IPS DF 19.7 (cell line): Measurements from ENCODE around the gene DAGLA.

Experiments
- DNase-seq: peaks from one replicate; pipeline ENCODE4 v3.0.0-alpha.2; 2013; ENCODE audit warnings: low read depth, low spot score

Gene DAGLA

DNA sequence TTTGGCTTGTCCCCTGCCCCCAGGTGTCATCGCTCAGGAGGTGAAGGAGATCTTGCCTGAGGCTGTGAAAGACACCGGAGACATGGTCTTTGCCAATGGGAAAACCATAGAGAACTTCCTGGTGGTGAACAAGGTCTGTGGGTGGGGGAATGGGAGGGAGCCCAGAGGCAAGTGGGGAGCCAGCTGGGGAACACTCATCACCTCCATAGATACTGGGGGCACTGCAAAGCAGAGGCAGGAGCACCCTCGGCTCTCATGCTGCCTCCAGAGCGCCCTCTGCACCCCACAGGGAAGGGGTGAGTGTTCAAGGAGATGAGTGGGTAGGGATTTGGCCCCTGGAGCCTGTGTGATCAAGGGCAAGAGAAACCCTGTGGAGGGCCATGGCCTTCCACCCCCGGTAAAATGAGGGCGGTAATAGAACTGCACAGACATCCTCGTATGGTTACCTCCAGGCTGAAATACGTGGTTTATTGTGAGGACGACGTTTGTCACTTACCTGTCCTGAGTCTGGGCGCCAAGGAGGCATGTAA, 98.2 kb downstream of the DAGLA start:
- no peak for DNase-seq

DNA sequence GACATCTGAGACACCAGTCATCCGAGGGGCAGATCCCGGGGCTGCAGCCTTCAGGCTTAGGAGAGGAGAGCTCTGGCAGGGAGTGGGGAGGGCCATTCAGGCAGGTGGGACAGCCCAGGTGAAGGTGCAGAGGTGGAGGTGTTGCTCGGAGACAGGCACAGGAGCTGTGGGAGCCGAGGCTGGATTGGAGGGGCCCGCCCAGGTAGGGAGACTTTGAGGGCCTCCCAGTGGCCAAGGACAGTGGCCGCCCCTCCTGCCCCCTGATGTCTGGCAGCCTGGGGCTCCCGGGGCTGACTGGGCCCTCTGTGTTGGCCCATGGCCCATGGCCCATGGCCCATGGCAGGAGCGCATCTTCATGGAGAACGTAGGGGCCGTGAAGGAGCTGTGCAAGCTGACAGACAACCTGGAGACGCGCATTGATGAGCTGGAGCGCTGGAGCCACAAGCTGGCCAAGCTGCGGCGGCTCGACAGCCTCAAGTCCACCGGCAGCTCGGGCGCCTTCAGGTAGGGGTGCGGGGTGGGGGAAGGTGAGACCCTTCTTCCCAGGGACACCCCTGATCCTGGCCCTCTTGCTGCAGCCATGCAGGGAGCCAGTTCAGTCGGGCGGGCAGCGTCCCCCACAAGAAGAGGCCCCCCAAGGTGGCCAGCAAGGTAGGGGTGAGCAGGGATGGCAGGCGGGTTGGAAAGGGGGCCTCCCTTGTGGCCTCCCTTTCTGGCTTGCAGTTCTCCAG, 98.9 kb downstream of the DAGLA start:
- no peak for DNase-seq

- DNase-seq = no peak
Measured at GRCh38 chr11:61779666-61780525, 99.7 kb downstream of the DAGLA start.

GRCh38 chr11:61780581-61781162, 100.5 kb downstream of the DAGLA start:
- no peak for DNase-seq

- no peak for DNase-seq
Measured at GRCh38 chr11:61781585-61781984, 101.4 kb downstream of the DAGLA start.

DNA sequence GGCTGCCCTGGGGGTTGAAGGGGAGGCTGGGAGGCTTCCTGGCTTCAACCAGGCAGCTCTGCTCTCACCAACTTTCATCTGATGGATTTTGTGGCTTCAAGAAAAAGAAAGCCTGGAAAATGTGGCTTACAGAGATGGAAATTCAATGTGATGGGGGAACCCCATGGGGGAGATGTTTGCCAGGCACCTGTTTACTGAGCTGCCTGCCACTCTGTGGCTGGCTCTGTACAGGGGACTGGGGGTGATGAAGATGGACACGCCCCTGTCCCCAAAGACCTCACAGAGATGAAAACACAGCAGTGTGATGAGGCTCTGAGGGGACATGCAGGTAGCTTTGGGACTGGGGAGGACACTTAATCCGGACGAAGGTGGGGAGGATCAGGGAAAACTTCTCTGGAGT, 102.1 kb downstream of the DAGLA start:
- DNase-seq = no peak

DNA sequence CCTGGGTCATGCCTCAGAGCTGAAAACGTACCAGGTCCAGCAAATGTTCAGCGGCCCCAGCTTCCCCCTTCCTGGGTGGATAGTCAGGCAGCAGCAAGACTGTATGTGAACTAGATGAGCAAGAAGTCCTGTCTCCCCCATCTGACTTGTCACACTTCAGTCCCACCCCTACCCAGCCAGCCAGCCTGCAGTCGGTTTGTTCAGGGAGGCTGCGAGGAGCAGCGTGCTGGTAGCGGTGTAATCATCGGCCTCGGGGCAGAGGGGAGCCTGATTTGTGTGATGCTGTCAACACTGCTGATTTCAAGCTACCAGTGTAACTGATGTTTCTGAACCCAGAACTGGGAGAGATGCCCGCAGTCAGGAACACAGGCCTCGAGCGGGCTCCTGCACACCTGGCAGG, 102.7 kb downstream of the DAGLA start:
- DNase-seq = no peak

DNA sequence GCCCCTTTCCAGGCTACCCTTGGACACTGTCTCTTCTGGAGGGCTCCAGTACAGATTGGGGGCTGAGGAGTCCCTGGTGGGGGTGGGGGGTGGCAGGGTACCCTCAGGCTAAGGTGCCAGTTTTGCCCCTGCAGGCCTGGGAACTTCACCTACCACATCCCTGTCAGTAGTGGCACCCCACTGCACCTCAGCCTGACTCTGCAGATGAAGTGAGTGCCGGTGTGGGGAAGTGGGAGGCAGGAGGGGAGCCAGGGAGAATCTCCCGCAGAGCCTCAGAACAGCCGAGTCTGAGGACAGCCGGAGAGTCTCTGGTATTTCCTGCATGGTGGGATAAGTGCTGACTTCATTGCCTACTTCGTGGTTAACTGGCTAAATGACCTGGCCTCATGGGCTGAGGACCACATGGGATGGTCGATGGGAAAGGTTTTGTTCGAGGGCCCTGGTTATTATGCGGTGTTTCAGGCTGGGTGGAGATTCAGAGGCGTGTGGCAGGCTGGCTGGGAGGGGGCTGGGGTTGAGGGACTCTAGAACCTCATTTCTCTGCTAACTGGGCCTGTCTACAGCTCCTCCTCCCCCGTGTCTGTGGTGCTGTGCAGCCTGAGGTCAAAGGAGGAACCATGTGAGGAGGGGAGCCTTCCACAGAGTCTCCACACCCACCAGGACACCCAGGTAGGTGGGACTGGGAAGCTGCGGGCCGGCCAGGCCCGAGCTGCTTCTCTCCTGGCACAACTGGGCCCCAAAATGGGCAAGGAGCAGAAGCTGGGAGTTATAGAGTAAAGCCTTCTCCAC, 103.7 kb downstream of the DAGLA start:
- DNase-seq = no peak

GRCh38 chr11:61784506-61784805, 104.3 kb downstream of the DAGLA start:
- DNase-seq = no peak

- no peak for DNase-seq
Measured at GRCh38 chr11:61785837-61786402, 105.7 kb downstream of the DAGLA start.

DNA sequence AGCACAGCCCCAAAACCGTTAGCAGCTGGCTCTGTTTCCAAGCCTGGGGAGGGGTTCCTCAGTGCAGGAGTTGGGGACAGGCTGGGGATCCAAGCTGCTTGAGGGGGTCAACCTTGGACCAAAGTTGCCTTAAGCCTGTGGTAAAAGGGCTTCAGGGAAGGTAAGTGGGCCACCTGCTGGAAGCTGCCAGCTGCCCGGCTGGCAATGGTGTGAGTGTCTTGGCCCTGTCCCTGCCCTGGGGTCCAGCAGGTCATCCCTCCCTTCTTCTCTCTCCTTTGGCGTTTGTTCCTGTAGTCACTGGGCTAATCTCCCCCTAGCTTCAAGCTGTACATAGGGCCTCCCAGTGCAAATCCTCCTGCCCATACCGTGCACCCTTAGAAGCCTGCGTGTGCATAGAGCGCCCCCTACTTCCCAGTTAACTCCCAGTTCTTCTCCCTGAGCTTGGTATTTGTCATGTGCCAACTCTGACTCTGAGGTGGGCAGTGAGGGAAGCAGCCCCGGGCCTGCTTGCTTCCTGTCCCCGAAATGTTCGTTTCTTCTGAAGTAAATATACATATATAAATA, 107.8 kb downstream of the DAGLA start:
- DNase-seq = no peak

- DNase-seq = no peak
Measured at GRCh38 chr11:61791737-61792309, 111.6 kb downstream of the DAGLA start.

- no peak for DNase-seq
Measured at GRCh38 chr11:61792310-61793082, 112.3 kb downstream of the DAGLA start, which contains the start of the genes FEN1 and TMEM258. Gene FEN1 (plus strand): TSS chr11:61792911. CDS start chr11:61795362, 2,451 bp downstream. Gene TMEM258 (minus strand): TSS chr11:61792599. CDS start chr11:61792558, 41 bp downstream.

DNA sequence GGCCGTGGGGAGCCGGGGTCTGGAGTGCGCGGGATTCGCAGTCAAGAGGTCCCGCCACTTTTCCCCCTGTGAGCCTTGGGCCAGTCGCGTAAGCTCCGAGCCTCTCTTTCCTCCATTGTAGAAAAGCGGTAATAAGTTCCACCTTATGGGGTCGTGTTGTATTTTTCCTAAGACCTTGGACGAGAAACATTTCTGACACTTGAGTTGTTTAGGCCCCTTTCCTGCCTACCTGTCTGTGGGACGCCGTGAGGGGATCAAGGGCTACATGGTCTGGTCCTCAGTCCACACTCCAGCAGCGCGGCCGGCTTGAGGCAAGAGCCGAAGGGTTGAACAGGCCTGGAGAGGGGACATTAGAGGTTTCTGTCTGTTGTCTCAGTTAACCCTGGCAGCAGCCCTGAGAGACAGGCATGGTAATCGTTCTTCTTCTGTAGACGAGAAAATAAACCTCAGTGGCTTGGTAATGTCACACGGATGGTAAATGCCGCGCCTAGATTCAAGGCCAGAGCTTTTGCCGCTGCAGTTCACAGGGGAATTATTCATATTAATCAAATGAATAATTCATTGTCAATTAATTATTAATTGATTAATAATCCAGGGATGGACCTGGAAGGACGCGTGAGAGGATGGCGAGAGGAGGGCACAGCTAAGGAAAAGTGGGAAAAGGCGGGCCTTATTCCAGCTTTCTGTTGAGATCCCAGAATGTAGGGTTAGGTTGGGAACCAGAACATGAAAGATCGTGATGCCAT, 113.1 kb downstream of the DAGLA start:
- no peak for DNase-seq

GRCh38 chr11:61793829-61794204, 113.6 kb downstream of the DAGLA start:
- DNase-seq = no peak

GRCh38 chr11:61794579-61794978, 114.4 kb downstream of the DAGLA start:
- DNase-seq = no peak

- no peak for DNase-seq
Measured at GRCh38 chr11:61795459-61795858, 115.3 kb downstream of the DAGLA start.

DNA sequence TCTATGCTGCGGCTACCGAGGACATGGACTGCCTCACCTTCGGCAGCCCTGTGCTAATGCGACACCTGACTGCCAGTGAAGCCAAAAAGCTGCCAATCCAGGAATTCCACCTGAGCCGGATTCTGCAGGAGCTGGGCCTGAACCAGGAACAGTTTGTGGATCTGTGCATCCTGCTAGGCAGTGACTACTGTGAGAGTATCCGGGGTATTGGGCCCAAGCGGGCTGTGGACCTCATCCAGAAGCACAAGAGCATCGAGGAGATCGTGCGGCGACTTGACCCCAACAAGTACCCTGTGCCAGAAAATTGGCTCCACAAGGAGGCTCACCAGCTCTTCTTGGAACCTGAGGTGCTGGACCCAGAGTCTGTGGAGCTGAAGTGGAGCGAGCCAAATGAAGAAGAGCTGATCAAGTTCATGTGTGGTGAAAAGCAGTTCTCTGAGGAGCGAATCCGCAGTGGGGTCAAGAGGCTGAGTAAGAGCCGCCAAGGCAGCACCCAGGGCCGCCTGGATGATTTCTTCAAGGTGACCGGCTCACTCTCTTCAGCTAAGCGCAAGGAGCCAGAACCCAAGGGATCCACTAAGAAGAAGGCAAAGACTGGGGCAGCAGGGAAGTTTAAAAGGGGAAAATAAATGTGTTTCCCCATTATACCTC, 115.8 kb downstream of the DAGLA start:
- DNase-seq = no peak
